Neural progenitor cell (in vitro differentiated cells): ENCODE results near the gene UNC13C.

Experiments used
- EZH2phosphoT487 ChIP-seq: fragments of 200-600 bp; sonication (generic); IDR thresholded peaks from 2 replicates; pipeline ENCODE4 v1.6.1; 2017; ENCODE audit warnings: antibody characterized with exemption
- TF ChIP-seq, protein P1 (sequence below): fragments of 200-600 bp; sonication (generic); IDR thresholded peaks from 2 replicates; pipeline ENCODE4 v1.5.1; 2017; ENCODE audit warnings: antibody characterized with exemption, mild to moderate bottlenecking

DNA sequence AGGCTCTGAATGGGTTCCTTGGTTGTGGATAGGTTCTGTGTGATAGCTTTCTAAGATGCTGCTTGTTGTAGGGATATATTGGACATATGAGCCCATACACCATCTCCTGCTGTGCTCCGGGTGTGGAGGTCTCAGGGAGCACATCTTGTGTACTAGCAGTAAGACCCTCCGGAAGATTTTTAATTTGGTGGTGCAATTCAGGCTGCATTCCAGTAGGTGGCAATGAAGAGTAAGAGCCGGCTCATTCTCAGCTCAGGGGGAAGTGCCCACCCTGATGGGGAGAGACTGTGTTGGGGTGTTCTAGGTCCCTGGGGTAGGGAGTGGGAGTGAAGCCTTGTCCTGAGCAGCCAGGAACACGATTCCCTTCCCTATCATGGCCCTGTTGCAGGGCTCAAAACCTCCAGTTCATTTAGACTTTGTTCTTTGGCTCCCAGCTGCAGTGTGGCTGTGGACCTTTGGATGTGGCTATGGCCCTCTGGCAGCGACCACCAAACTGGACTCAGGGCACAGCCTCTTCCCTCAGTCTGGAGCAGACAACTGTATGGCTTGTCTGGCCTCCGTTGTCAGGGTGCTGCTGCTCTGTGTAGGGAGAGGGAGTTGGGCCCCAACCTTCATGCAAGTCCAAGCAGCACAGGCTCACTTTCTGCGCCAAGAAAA lies 104.7 kb downstream of the UNC13C start:
- TF ChIP-seq, protein P1, sequence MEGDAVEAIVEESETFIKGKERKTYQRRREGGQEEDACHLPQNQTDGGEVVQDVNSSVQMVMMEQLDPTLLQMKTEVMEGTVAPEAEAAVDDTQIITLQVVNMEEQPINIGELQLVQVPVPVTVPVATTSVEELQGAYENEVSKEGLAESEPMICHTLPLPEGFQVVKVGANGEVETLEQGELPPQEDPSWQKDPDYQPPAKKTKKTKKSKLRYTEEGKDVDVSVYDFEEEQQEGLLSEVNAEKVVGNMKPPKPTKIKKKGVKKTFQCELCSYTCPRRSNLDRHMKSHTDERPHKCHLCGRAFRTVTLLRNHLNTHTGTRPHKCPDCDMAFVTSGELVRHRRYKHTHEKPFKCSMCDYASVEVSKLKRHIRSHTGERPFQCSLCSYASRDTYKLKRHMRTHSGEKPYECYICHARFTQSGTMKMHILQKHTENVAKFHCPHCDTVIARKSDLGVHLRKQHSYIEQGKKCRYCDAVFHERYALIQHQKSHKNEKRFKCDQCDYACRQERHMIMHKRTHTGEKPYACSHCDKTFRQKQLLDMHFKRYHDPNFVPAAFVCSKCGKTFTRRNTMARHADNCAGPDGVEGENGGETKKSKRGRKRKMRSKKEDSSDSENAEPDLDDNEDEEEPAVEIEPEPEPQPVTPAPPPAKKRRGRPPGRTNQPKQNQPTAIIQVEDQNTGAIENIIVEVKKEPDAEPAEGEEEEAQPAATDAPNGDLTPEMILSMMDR = peak; percentile 59
- no peak for TF ChIP-seq EZH2phosphoT487
